ENCODE results near the gene SF3A2.
A peak's percentile ranks its signal among the peaks of the same experiment; 100 is the strongest.

SF3A2 gene

DNA sequence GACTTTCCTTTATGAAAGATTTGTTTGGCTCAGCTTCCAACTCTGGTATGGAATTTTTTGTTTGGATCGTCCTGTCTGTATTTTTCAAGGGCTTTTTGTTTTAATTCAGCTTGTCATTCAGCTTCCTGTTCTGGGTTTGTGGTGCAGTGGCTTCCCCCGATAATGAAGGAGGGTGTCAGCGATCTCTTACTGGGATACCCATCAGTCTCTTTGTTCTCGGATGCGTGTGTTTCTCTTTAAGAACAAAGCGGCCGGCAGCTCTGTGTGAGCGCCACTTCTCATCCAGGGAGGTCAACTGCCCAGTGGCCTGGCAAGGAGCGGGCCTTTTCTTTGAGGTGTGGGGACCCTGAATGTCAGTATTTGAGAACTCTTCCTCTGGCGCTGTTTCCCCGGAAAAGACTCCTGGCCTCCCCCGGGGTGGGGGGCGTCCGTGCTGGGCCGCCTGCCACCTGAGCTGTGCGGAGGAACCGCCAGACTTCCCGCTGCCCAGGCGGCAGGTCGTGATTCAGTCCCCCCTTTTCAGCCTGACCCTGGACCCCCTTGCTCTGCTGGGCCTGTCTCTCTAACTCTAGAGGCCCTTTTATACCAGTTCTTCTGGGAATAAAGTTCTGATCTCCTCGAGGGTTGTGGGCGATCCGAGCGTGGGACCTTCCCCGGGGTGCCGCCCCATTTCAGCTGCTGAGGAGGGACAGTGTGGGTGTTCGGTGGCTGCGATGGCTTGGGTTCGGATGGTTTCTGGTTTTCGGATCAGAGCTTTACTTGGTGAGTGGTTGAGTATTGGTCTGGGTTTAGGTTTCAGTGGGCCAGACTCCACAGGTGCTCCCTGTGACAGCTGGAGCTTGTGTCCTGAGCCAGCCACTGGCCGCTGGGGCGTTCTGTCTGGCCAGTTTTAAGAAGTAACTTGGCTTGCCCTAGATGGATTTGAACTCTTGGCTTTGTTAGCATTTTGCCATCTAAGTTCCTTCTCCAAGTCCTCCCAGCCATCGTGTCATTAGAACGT lies 3.4 kb downstream of the SF3A2 start:
- Histone ChIP-seq H3K4me1 (ENCODE audit: insufficient read depth, poor library complexity, severe bottlenecking) (peaks cover 10% of the 10 kb centered on the region), H3K36me3 (ENCODE audit: low read depth) (peaks cover 58% of the 10 kb centered on the region), H3K27me3 (ENCODE audit: insufficient read depth, poor library complexity, severe bottlenecking) (no peaks in the 10 kb centered on the region), H3K9me3 (ENCODE audit: severe bottlenecking) (no peaks in the 10 kb centered on the region), H3K27ac (ENCODE audit: poor library complexity, severe bottlenecking) (peak overlapping the region; percentile 7), H3K4me3 (ENCODE audit: severe bottlenecking) (peak overlapping the region; percentile 21)
- DNase-seq (ENCODE audit: low spot score) = no peak
- ATAC-seq (ENCODE audit: low read depth) = no peak
- TF ChIP-seq, protein P1, sequence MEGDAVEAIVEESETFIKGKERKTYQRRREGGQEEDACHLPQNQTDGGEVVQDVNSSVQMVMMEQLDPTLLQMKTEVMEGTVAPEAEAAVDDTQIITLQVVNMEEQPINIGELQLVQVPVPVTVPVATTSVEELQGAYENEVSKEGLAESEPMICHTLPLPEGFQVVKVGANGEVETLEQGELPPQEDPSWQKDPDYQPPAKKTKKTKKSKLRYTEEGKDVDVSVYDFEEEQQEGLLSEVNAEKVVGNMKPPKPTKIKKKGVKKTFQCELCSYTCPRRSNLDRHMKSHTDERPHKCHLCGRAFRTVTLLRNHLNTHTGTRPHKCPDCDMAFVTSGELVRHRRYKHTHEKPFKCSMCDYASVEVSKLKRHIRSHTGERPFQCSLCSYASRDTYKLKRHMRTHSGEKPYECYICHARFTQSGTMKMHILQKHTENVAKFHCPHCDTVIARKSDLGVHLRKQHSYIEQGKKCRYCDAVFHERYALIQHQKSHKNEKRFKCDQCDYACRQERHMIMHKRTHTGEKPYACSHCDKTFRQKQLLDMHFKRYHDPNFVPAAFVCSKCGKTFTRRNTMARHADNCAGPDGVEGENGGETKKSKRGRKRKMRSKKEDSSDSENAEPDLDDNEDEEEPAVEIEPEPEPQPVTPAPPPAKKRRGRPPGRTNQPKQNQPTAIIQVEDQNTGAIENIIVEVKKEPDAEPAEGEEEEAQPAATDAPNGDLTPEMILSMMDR (IDR thresholded peaks at IDR 0.05; ENCODE audit: poor library complexity, severe bottlenecking) = no peak

DNA sequence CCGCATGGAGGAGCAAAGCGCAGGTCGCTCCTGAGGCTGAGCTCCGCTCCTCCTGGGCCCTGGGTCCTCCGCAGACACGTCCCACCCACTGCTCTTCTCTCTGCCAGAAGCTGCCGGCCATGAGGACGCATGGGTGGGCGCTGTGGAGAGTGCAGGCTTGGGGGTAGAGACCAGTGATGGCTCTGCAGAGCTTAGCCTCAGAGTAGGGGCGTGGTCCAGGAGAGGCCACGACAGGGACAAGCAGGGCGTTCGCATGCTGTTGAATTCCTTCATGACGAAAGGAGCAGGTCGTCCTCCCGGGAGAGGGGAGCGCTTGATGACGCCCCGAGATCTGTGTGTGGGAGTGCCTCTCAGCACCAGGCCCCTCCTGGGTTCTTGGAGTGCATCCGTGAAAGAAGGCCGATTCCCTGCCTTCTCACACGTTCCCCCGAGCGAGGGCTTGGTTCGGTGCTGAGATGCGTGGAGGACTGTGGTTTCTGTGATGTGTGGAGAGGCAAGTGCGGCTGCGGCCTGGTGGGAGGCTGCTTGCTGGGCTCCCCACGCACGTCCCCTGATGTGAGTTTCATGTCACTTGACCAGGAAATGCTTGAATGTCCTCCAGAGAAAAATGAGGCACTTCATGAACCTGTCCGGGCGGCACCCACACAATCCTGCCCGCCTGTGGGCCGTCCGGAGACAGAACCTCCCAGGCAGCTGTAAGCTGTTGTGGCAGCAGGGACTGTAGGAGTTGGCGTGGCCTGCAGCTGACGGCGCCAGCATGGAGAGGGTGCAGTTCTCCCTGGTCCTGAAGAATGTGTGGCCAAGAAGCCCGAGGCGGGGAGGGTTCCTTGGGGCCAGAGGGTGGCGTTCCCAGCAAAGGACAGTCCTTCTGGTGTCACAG lies 4.5 kb downstream of the SF3A2 start:
- no peak overlapping the region for H3K27ac ChIP-seq (ENCODE audit: poor library complexity, severe bottlenecking)
- DNase-seq (ENCODE audit: low spot score) (no peak), ATAC-seq (ENCODE audit: low read depth) (no peak)
- no peak overlapping the region for H3K4me3 ChIP-seq (ENCODE audit: severe bottlenecking)
- H3K27me3 ChIP-seq (ENCODE audit: insufficient read depth, poor library complexity, severe bottlenecking) = no peaks in the 10 kb centered on the region
- peaks cover 10% of the 10 kb centered on the region for H3K4me1 ChIP-seq (ENCODE audit: insufficient read depth, poor library complexity, severe bottlenecking)
- peaks cover 68% of the 10 kb centered on the region for H3K36me3 ChIP-seq (ENCODE audit: low read depth)
- TF ChIP-seq, protein P1 (IDR thresholded peaks at IDR 0.05; ENCODE audit: poor library complexity, severe bottlenecking) = no peak
- no peaks in the 10 kb centered on the region for H3K9me3 ChIP-seq (ENCODE audit: severe bottlenecking)

DNA sequence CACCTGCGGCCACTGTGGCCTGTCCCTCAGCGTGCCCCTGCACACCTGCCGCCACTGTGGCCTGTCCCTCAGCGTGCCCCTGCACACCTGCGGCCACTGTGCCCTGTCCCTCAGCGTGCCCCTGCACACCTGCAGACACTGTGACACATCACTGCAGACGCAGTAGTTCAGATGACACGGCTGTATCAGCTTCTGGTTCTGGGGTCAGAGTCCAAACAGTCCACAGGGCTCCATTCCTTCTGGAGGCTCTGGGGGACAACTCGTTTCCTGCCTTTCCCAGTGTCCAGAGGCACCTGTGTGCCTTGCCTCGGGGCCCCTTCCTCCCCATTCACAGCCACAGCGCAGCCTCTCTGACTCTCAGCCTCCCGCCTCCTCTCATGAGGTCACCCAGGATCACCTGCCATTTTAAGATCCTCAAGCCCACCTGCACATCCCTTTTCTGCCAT lies 5.5 kb downstream of the SF3A2 start:
- Histone ChIP-seq H3K4me1 (ENCODE audit: insufficient read depth, poor library complexity, severe bottlenecking) (peaks cover 10% of the 10 kb centered on the region), H3K27ac (ENCODE audit: poor library complexity, severe bottlenecking) (no peak overlapping the region), H3K27me3 (ENCODE audit: insufficient read depth, poor library complexity, severe bottlenecking) (no peaks in the 10 kb centered on the region), H3K4me3 (ENCODE audit: severe bottlenecking) (no peak overlapping the region), H3K36me3 (ENCODE audit: low read depth) (peaks cover 78% of the 10 kb centered on the region), H3K9me3 (ENCODE audit: severe bottlenecking) (no peaks in the 10 kb centered on the region)
- DNase-seq (ENCODE audit: low spot score) (no peak), ATAC-seq (ENCODE audit: low read depth) (no peak)
- TF ChIP-seq, protein P1 (IDR thresholded peaks at IDR 0.05; ENCODE audit: poor library complexity, severe bottlenecking) = no peak

DNA sequence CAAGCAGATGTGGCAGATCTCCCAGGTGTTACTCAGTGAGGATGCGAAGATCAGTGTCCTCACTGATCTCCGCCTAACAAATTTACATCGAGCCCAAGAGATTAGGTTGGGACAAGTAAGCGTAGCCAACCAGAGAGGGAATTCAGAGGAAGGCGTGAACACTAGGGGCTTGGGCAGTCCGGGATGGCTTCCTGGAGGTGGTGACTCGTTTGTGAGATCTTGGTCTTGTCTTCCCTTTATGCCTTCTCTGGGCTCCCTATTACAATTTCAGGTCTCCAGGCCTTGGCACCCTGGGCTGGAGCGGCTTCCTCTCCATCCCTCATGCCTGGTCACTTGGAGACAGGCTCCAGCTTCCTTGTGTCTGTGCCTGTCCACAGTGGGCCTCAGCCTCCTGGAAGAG lies 6.2 kb downstream of the SF3A2 start:
- H3K9me3 ChIP-seq (ENCODE audit: severe bottlenecking) = no peaks in the 10 kb centered on the region
- H3K4me3 ChIP-seq (ENCODE audit: severe bottlenecking) = no peak overlapping the region
- TF ChIP-seq, protein P1 (IDR thresholded peaks at IDR 0.05; ENCODE audit: poor library complexity, severe bottlenecking) = no peak
- H3K4me1 ChIP-seq (ENCODE audit: insufficient read depth, poor library complexity, severe bottlenecking) = peaks cover 10% of the 10 kb centered on the region
- H3K27me3 ChIP-seq (ENCODE audit: insufficient read depth, poor library complexity, severe bottlenecking) = no peaks in the 10 kb centered on the region
- peaks cover 80% of the 10 kb centered on the region for H3K36me3 ChIP-seq (ENCODE audit: low read depth)
- ATAC-seq (ENCODE audit: low read depth) = no peak
- DNase-seq (ENCODE audit: low spot score) = no peak
- H3K27ac ChIP-seq (ENCODE audit: poor library complexity, severe bottlenecking) = no peak overlapping the region

All from RWPE2 (cell line).